Iris pigment epithelial cell (primary cell): ENCODE results near the gene NBEA.

Experiments used
- DNase-seq: peaks from one replicate; pipeline ENCODE4 v3.0.0-alpha.2; 2011; ENCODE audit warnings: low read depth

NBEA gene

GRCh38 chr13:35279500-35279899 is 337.4 kb downstream of the NBEA start:
- DNase-seq: no peak

DNA sequence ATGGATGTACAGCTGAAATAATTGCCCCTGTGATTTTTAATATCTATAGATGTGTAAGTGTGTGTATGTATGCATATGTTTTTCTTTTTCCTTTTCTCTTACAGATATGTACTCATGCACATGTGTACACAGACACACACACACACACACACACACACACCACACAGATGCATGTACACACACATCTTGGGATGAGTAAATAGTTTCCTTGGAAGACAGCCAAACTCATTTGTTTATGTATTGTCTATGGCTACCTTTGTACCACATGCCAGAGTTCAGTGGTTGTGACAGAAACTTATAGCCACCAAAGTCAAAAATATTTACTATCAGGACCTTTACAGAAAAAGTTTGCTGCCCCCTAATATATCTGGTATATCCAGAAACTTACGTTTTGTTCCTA is 341.8 kb downstream of the NBEA start:
- DNase-seq: peak; percentile 18

- no peak for DNase-seq
Observed at GRCh38 chr13:35285677-35286076, 343.6 kb downstream of the NBEA start.

DNA sequence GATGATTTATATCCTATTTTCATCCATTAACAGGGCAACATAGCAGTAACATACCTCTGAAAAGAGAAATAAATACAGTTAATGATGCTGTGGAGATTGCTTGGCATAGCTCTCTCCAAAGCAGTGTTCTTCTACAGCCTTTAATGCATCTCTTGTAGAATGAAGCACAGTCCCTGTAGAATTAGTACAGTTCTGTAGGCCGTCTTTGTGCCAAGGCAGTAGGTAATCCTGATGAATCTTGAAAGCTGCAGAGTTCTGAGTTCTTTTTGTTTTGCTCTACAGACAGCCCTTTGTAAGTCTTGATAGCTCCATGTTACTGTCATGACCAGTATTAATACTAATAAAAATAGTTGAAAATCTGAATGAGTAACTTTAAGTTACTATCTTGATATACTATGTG is 350.3 kb downstream of the NBEA start:
- DNase-seq: no peak

DNA sequence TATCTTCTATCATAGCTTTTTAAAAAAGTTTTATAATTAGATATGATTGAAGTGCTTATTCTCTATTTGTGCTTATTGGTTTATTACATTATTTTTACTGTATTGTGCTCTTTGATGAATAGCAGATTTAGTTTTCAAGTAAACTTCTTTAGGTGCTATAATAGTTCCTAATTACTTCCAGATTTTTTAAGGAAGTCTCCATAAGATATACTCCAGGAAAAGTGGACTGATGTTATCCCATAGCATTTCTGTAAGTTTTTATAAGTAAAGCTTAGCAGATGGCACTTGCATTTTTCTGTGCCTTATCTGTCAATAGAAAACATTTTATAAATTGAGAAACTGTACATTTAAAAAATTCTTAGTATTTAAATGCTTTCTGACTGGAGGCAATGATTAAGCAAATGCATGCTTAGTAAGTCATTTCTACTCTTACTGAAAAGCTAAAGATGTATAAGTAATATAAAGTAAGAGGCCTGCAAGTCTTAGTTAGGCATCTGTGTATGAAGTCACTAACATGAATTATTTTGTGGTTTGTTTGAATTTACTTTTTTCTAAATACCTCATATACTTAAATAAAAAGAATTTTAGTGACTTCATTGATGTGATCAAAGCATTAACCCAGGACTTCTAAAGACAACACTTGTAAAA is 351.6 kb downstream of the NBEA start:
- no peak for DNase-seq

- no peak for DNase-seq
Observed at GRCh38 chr13:35309706-35310105, 367.6 kb downstream of the NBEA start.

DNA sequence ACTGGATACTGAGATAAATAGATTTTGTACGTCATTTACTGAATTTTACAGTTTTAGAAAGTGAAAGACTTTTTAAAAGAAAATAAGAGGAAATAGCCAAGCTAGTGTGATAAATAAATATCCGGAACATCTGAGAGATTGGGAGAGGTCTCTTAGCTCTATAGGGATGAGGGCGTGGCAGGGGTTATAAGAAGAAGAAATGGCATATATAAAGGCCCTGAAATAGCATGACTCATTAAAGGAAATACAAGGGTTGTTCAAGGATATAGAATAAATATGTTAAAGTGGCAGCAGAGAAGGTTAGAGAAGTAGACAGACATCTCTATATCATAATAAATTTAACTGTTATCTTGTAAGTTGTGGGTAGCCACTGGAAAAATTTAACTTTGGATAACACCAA is 390.1 kb downstream of the NBEA start:
- no peak for DNase-seq

- DNase-seq: no peak
Observed at GRCh38 chr13:35333157-35333556, 391.1 kb downstream of the NBEA start.

DNA sequence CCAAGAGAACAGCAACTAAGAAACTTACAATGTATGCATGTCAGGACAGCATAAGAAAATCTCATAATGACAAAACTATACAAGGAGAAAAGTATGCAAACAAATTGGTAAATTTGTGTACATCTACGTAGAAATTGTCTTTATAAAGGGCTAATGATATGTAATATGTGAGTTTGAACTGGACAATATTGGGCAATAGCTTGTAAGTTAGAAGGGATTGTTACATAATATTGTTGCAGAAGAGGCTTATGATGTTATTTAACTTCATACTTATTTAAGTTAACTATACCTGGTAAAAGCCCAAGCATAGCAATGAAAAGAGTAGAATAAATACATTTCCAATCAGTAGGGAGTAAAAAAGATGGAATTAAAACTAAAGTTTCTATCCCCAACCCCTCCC is 400.4 kb downstream of the NBEA start:
- DNase-seq: no peak

DNA sequence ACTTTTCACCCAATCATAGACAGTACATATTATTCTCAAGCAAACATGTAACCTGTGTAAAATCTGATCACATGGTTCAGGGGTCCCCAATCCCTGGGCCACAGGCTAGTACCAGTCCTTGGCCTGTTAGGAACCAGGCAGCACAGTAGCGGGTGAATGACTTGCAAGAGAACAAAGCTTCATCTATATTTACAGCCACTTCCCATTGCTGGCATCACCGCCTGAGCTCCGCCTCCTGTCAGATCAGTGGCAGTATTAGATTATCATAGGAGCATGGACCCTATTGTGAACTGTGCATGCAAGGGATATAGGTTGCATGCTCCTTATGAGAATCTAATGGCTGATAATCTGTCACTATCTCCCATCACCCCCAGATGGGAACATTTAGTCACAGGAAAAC is 401.3 kb downstream of the NBEA start:
- no peak for DNase-seq

DNA sequence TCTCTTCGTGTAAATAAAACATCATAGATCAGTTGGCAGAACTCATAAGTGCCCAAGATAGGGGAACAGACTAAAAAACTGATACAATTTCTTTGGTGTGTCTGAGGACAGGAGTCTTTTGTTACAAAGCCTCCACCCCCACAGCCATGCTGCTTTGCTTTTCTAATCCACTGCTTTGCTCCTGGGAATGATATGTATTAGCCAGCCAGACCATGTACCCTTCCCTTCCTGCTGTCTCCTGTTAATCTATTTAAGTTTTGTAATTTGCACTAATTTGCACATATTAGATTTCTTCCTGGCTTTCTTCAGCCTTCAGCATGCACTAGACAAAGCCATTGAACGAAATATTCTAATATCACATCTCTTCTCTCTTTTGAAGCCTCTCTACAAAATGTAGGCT is 403.9 kb downstream of the NBEA start:
- DNase-seq: no peak

- DNase-seq: no peak
Observed at GRCh38 chr13:35346494-35346893, 404.4 kb downstream of the NBEA start.

DNA sequence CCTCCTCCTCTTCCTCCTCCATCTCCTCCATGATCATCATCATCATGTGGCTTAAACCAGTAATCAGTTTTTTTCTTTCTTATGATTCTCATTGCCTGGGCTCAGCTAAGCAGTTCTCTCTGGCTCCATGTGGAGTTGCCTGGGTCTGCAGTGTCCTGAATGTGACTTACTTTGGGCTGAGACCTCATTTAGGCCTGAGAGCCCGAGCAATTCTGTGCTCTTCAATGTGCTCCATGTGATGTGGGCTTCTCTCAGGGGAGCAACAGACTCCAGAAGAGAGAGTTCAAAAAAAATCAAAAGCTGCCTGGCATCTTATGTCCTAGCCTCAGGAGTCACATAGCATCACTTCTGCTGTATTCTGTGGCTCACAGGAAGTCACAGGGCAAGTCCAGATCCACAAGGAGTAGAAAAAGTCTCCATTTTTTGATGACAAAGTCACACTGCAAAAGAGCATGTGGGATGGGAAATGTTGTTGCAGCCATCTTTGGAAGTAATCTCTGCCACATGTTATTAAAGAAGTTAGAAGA is 405.7 kb downstream of the NBEA start:
- no peak for DNase-seq

GRCh38 chr13:35349052-35349451 is 407.0 kb downstream of the NBEA start:
- DNase-seq: no peak

- DNase-seq: peak; percentile 3
Observed at GRCh38 chr13:35349673-35350278, 407.7 kb downstream of the NBEA start.

DNA sequence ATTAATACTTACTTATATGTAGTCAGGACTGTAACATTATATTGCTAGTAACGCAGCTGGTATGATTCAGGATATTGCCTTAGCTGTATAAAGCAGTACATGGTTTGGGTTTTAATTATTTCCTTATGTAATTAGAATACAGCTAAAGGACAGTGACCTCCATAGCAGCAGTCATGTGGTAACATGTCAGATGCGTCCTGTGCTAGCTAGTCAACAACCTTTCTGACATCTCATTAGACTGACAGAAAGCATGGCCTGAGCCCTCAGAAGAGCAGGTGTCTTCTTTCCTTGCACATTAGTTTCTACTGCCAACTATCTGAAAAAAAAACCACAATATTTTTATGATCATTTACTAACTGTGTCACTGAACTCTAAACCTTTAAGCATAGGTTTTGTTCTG is 412.2 kb downstream of the NBEA start:
- no peak for DNase-seq

DNA sequence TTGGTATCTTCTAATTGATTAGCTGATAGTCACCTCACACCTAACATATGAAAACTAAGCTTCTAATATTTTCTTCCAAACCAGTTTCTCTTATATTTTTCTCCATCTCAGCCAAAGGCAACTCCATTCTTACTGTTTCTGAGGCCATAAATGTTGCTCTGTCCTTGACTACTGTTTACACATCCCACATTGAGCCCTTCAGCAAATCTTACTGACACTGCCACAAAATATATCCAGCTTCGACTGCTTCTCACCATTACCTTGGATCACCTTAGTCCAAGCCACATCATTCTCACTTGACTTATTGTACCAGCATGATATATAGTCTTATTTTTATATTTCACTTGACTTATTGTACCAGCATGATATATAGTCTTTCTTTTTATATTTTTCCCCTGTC is 412.8 kb downstream of the NBEA start:
- DNase-seq: no peak

DNA sequence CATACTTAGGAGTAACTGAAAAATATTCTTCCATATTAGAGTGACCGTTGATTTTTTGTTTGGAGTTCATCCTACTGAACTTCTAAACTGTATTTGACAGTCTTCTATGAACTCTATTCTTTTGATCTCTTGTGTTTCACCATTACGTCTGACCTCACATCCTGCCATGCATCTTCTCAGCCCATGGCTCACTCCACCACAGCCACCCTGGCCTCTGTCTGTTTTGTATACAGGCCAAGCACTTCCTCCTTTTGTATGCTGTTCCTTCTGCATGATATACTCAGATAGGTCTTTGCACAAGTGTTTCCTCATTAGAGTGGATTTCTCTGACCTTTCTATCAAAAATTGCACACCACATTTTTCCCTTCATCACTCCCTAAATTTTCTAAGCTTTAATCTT is 414.5 kb downstream of the NBEA start:
- no peak for DNase-seq

DNA sequence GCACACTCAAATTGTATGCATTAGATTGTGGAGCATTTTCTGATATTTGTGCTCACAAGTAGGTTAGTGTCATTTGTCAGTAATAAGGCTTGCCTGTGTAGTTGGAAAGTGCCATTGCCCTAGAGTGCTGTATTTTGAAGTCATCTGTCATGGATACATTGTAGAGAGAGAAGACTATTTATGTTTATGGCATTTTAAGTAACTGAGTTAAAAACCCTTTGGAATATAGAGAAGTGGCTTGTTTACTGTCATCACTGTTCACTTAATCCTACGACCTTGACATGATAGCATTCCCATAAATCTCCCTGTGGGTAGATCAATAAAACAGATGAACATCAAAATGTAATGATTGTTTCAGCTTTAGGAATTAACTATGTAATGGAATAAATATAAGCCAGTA is 423.8 kb downstream of the NBEA start:
- DNase-seq: no peak

DNA sequence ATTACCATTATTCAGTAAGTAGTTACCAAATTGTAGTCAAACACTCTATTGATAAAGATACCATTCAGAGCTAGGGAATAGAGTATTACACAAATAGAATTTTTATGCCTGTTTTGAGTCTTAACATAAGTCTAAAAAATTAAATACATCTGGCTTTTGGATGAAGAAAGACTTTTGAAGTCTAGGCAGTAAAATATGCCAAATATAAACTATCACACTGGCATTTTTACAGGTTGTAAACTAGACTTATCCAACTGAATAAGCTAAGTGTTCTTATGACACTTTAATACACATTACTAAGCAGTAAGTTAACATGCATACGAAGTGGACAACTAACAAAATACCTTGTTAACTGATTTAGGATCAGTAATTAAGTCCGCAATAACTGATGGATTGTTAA is 425.5 kb downstream of the NBEA start:
- DNase-seq: no peak

GRCh38 chr13:35378939-35379338 is 436.9 kb downstream of the NBEA start:
- DNase-seq: peak; percentile 16

DNA sequence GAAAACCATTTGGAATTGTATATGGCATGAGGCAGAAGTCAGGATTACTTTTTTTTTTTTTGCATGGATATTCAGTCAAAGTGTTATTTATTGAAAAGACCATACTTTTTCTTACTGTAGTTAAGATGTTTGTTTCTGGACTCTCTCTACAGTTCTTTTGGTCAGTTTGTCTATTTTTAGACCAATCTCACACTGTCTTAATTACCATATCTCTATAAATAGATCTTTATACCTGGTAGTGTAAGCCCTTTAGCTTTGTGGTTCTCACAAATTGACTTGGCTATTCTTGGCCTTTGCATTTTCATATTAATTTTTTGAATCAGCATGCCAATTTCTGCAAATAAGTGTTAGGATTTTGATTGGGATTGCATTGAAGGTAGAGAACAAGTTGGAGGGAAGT is 437.6 kb downstream of the NBEA start:
- no peak for DNase-seq

GRCh38 chr13:35387682-35388250 is 445.7 kb downstream of the NBEA start:
- no peak for DNase-seq
